ENCODE data around the gene AKT1S1.

The AKT1S1 gene

GRCh38 chr19:49835562-49835961 lies 41.6 kb downstream of the AKT1S1 start:
- DNase-seq (ENCODE audit: low read depth in 2 of 2): no peak
- no peak overlapping the region for H3K4me3 ChIP-seq (replicated peaks in 1 of 2; ENCODE audit: low read depth in 2 of 2, low read length in 2 of 2)
- TF ChIP-seq CTCF (IDR thresholded peaks at IDR 0.05; ENCODE audit: low read depth, low read length): no peak

- H3K4me3 ChIP-seq (replicated peaks in 1 of 2; ENCODE audit: low read depth in 2 of 2, low read length in 2 of 2): no peak overlapping the region
- TF ChIP-seq CTCF (IDR thresholded peaks at IDR 0.05; ENCODE audit: low read depth, low read length): no peak
- no peak for DNase-seq (ENCODE audit: low read depth in 2 of 2)
Measured at GRCh38 chr19:49833599-49833998, 43.6 kb downstream of the AKT1S1 start.

- no peak for TF ChIP-seq CTCF (IDR thresholded peaks at IDR 0.05; ENCODE audit: low read depth, low read length)
Measured at GRCh38 chr19:49832556-49832955, 44.6 kb downstream of the AKT1S1 start.

GRCh38 chr19:49831592-49831991 lies 45.6 kb downstream of the AKT1S1 start:
- no peak overlapping the region for H3K4me3 ChIP-seq (replicated peaks in 1 of 2; ENCODE audit: low read depth in 2 of 2, low read length in 2 of 2)
- DNase-seq (ENCODE audit: low read depth in 2 of 2): no peak
- no peak for TF ChIP-seq CTCF (IDR thresholded peaks at IDR 0.05; ENCODE audit: low read depth, low read length)

More at GRCh38 chr19:49832556-49832955, 44.6 kb downstream of the AKT1S1 start:
- no peak overlapping the region for H3K4me3 ChIP-seq (replicated peaks in 1 of 2; ENCODE audit: low read depth in 2 of 2, low read length in 2 of 2)
- no peak for DNase-seq (ENCODE audit: low read depth in 2 of 2)

GRCh38 chr19:49830766-49831165 lies 46.4 kb downstream of the AKT1S1 start:
- DNase-seq (ENCODE audit: low read depth in 2 of 2): no peak
- no peak for TF ChIP-seq CTCF (IDR thresholded peaks at IDR 0.05; ENCODE audit: low read depth, low read length)
- H3K4me3 ChIP-seq (replicated peaks in 1 of 2; ENCODE audit: low read depth in 2 of 2, low read length in 2 of 2): no peak overlapping the region

- H3K4me3 ChIP-seq (replicated peaks in 1 of 2; ENCODE audit: low read depth in 2 of 2, low read length in 2 of 2): no peak overlapping the region
- DNase-seq (ENCODE audit: low read depth in 2 of 2): no peak
- TF ChIP-seq CTCF (IDR thresholded peaks at IDR 0.05; ENCODE audit: low read depth, low read length): no peak
Measured at GRCh38 chr19:49829721-49830120, 47.4 kb downstream of the AKT1S1 start.

- no peak for DNase-seq (ENCODE audit: low read depth in 2 of 2)
- TF ChIP-seq CTCF (IDR thresholded peaks at IDR 0.05; ENCODE audit: low read depth, low read length): no peak
- H3K4me3 ChIP-seq (replicated peaks in 1 of 2; ENCODE audit: low read depth in 2 of 2, low read length in 2 of 2): no peak overlapping the region
Measured at GRCh38 chr19:49829200-49829599, 48.0 kb downstream of the AKT1S1 start.
